Measurements from ENCODE around the gene CAMK4.

DNA sequence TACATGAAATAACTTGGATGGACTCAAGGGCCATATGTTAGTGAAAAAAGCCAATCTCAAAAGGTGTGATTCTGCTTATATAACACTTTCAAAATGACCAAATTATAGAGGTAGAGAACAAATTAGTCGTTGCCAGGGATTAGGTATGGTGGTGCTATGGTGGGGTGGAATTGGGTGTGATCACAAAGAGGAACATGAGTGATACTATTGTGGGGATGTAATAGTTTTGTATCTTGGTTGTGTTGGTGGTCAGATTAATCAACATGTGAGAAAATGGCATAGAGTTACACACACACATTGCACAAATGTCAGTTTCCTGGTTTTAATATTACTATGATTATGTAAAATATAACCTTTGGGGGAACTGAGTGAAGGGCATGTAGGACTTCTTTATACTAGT is 31.9 kb downstream of the CAMK4 start:
- no peak for TF ChIP-seq JUND (IDR thresholded peaks at IDR 0.05)
- TF ChIP-seq, protein P1, sequence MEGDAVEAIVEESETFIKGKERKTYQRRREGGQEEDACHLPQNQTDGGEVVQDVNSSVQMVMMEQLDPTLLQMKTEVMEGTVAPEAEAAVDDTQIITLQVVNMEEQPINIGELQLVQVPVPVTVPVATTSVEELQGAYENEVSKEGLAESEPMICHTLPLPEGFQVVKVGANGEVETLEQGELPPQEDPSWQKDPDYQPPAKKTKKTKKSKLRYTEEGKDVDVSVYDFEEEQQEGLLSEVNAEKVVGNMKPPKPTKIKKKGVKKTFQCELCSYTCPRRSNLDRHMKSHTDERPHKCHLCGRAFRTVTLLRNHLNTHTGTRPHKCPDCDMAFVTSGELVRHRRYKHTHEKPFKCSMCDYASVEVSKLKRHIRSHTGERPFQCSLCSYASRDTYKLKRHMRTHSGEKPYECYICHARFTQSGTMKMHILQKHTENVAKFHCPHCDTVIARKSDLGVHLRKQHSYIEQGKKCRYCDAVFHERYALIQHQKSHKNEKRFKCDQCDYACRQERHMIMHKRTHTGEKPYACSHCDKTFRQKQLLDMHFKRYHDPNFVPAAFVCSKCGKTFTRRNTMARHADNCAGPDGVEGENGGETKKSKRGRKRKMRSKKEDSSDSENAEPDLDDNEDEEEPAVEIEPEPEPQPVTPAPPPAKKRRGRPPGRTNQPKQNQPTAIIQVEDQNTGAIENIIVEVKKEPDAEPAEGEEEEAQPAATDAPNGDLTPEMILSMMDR (IDR thresholded peaks at IDR 0.05; ENCODE audit: low read depth, low read length, missing input control), result no peak
- TF ChIP-seq RXRA (IDR thresholded peaks at IDR 0.05), result no peak
- TF ChIP-seq FOXA1 (IDR thresholded peaks at IDR 0.05), result no peak
- TF ChIP-seq YY1 (IDR thresholded peaks at IDR 0.05), result no peak
- TF ChIP-seq TAF1 (conservative IDR thresholded peaks at IDR 0.05), result no peak
- no peak for TF ChIP-seq EGR1 (IDR thresholded peaks at IDR 0.05; ENCODE audit: low read depth in 2 of 2)
